ENCODE results near the gene AQR.

DNA sequence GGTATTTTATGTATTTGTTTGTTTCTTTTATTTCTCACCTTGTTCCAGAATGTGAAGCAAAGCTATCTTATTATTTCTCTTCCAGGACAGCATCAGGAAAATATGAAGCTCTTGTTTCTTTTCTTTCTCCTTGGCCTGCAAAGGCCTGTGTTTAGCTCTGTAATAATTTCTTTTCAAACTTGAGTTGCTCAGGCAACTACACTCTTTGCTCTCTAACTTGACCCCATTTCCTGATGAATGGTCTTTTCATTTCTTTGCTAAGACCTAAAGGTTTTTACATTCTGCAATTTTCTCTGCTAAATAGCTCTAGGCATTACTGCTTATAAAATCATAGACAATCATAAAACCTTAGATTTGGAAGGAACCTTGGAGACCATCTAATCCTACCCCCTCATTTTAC is 44.7 kb upstream of the AQR start:
- TF ChIP-seq, protein P1, sequence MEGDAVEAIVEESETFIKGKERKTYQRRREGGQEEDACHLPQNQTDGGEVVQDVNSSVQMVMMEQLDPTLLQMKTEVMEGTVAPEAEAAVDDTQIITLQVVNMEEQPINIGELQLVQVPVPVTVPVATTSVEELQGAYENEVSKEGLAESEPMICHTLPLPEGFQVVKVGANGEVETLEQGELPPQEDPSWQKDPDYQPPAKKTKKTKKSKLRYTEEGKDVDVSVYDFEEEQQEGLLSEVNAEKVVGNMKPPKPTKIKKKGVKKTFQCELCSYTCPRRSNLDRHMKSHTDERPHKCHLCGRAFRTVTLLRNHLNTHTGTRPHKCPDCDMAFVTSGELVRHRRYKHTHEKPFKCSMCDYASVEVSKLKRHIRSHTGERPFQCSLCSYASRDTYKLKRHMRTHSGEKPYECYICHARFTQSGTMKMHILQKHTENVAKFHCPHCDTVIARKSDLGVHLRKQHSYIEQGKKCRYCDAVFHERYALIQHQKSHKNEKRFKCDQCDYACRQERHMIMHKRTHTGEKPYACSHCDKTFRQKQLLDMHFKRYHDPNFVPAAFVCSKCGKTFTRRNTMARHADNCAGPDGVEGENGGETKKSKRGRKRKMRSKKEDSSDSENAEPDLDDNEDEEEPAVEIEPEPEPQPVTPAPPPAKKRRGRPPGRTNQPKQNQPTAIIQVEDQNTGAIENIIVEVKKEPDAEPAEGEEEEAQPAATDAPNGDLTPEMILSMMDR (conservative IDR thresholded peaks at IDR 0.05; ENCODE audit: low read depth, low read length), result no peak
- TF ChIP-seq EZH2 (IDR thresholded peaks at IDR 0.05; ENCODE audit: low read length, unreplicated experiment), result no peak

Data from PC-3 (cell line).